HK-2 (cell line): ENCODE measurements around the gene KDM1A.

Source experiments
- DNase-seq: peaks from one replicate; pipeline ENCODE4 v3.0.0-alpha.2; 2018; ENCODE audit not compliant: unreplicated experiment

Gene KDM1A

DNA sequence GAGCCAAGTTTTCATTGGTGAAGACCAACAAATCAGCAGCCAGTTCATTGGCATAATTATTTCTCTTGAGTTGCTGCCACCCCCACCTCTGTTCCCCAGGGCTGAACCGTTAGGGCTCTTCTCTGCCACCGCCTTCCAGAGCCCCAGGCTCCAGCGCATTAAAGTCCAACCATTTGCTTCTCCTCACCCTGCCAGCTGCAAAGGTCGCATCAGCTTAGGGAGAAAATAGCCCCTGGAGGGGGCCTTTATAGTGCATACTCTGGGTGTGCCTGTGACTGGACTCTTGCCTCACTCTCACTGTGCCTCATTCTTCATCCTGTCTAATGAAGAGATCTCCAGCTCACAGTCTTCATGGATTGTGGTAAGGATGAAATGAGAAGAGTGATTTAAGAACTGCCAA lies 50.4 kb downstream of the KDM1A start:
- no peak for DNase-seq

- DNase-seq: no peak
Measured at GRCh38 chr1:23074012-23074411, 54.7 kb downstream of the KDM1A start.

GRCh38 chr1:23079025-23079424 lies 59.8 kb downstream of the KDM1A start:
- DNase-seq: no peak

DNA sequence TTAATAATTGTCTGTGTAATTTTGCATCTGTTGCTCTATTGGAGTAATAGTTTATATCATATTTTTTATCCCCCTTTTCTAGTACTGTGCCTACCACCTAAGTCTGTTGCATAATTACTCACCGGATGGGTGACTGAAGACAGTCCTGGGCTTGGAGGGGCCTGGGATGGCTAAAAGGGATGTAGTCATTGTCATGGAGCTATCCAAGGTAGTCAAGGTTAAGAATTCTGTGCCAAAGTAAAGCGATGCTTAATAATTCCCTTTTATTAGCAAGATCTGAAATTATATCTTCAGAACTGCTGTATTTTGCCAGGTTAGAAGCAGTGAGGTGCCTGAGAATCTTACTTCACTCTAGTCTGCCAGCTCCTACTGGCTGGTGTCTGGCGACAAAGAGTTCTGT lies 61.6 kb downstream of the KDM1A start:
- DNase-seq: no peak

DNA sequence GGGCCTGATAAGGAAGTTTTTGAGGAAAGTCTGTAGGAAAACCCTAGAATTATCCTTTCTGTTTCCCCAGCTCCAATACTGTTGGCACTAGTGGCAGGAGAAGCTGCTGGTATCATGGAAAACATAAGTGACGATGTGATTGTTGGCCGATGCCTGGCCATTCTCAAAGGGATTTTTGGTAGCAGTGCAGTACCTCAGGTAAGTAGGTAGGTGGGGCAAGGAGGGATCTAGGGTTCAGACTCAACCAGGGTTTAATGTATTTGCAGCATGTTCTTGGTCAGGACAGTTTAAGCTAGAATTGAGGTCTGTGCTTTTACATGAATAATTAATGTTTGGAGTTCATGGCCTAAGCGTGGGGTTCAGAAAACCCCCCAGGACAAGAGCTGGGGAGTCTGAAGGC lies 62.1 kb downstream of the KDM1A start:
- no peak for DNase-seq

- no peak for DNase-seq
Measured at GRCh38 chr1:23083714-23084480, 64.6 kb downstream of the KDM1A start.

DNA sequence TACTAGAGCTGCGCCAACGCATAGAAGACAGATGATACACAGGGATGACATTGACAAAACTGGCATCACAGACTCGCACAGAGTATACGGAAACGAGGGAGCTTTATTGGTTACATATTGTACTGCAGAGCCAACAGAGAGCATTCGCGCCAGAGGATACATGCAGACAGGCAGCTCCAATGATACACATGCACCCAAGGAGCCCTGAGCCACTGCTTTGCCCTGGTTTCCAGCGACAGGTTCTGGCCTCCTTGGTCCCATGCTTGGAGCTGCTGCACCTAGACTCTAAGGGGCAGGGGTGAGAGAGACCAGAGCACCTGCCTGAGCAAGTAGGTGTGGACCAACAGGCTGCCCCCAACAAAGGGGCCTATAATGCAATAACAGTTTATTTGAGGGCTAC lies 65.6 kb downstream of the KDM1A start:
- DNase-seq: no peak

DNA sequence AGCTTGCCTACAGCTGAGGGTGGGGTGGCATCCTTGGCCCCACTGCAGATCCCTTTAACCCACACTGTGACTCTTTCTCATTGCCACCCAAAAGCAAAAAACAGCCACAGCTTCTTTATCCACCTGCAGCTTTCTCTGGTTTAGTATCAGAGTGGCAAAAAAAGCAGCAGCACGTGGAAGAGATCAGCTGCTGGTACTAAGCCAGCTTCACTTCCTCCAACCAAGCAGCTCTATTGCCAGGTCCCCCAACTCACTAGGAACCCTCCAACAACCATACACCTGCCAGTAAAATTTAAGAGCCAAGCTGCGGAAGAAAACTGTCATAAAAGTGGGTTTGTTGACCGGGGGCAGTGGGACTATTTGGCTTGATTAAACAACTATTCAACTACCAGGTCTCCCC lies 66.4 kb downstream of the KDM1A start:
- DNase-seq: no peak

- DNase-seq: no peak
Measured at GRCh38 chr1:23088027-23088426, 68.8 kb downstream of the KDM1A start.

DNA sequence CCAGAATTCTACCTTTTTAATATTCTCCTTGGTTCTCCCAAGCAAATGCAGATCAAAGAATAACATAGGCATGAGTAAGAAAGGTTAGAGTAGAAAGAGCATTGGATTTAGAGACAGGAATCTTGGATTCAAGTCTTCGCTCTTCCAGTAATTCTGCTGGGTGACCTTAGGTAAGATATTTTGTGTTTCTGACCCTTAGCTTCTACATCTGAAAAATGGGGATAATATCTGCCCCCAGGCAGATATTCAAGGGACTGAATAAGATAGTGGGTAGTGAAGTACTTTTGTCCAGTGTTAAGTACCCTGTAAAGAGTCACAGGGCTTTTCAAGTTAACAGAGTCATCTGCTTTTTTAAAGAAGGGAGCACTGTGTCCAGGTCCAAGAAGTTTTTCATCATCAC lies 70.8 kb downstream of the KDM1A start:
- DNase-seq: no peak

DNA sequence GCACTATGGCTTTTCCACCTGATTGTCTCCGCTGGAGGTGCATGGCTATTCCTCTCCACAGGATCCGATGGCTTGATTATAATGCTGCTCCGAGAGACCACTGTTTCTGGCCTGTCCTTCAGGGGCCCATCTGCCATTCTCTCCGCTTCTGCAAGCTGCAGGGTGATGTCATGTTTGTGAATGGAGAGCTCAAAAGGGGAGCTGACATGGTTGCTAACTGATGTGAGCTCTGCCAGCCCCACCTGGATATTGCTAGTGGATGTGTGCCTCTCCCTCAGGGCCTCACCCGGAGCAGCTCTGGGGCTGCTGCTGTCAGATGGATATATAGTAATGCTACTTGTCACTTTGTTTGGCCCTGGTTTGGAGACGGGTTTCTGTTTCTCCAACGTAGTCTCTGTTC lies 72.3 kb downstream of the KDM1A start:
- DNase-seq: no peak

DNA sequence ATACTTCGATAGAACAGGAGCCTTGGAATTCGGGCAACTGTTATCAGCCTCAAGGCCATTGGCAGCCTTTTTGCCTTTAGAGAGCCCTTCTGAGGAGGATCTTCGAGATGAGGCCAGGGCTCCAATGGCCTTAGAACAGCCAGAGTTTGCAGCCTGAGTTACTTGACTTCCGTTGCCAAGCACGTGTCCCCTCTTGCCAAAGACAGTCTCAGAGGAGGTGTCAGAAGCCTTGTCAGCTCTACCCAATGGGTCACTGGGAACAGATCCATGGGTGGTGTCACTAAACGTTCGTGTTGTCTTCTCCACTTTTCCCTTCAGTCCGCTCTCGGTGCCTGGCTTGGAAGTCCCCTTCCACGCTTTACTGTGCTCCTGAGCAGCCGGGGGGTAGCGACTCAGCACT lies 73.2 kb downstream of the KDM1A start:
- DNase-seq: no peak

GRCh38 chr1:23097316-23097715 lies 78.0 kb downstream of the KDM1A start:
- no peak for DNase-seq

DNA sequence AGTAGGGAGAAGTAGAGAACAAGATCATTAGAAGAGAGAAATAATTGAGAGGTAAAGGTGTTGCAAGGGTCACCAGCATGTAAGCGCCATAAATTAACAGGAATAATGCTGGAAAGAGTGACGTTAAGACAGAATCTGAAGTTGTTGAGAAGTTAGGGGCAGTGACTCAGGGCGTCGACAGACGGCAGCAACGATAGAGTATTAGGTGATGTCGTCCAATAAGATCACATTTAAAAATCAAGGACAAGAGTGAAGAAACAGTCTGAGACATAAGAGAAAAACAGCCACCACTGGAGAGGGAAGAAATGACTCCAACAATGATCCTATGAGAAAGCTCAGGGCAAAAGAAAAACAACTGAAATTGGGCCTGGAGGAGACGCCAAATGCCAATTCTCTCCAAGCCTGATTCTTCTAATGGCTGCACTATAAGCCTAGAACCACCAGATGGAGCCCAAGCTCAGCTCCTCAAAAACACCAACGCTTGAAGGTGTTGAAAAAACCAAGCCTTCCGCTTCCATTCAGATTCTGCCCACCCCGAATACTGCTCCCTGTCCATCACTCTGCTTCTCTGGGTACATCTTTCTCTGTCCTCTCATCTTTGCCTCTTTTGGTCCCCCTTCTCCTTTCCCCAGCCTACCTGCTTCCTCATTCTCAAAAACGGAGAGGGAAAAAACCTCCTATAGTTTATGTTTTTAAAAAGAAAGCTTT lies 79.3 kb downstream of the KDM1A start:
- peak; percentile 52 for DNase-seq

DNA sequence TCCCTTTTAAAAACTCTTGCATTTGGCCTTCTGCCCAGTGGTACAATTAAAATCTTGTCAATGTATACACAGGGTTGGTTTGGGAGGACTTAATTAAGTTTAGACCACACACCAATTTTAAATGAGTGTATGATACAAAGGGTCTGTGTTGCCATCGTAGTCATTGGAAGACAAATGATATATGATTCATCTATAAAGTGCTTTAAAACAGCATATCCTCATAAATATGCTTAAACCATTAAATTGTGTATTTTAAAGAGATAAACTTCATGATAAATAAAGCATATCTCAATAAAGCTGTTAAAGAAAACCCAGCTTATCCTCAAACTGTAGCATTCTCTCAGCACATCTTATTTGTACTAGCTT lies 79.9 kb downstream of the KDM1A start:
- no peak for DNase-seq

DNA sequence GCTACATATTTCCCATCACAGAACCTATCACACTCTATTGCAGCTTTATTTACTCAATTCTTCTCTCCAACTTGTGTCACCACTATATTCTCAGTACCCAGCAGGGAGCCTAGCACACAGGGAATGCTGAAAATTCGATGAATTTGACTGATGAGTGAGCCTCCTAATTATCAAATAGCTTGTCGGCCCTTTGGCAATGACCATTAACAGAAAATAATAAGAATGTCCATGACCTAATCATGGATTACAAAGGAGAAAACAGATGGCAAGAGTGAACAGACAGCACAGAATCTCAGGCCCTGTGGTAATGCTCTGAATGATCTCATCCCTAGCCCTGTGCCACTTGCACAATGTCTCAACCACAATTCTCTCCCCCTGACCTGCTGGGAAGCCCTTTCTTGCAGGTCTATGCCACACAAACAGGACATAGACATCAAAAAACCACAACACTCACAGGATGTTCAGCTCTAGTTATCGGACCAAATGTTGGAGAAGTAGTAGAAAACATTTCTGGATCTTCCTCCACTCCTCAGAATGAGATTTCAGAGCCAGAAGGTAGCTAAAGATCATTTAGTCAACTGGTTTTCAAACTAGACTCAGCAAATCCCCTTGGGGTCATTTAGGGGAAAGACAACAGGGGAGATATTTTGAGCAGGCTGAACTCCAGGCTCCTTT lies 80.9 kb downstream of the KDM1A start:
- DNase-seq: peak; percentile 62

GRCh38 chr1:23101101-23101827 lies 82.0 kb downstream of the KDM1A start:
- DNase-seq: no peak

GRCh38 chr1:23101887-23102286 lies 82.6 kb downstream of the KDM1A start:
- no peak for DNase-seq

- no peak for DNase-seq
Measured at GRCh38 chr1:23102289-23102688, 83.0 kb downstream of the KDM1A start.

- DNase-seq: no peak
Measured at GRCh38 chr1:23103001-23103889, 84.0 kb downstream of the KDM1A start.

GRCh38 chr1:23108918-23109533 lies 89.8 kb downstream of the KDM1A start:
- no peak for DNase-seq
